Astrocyte (in vitro differentiated cells and primary cell): ENCODE measurements around the gene LRGUK. TPM values are rescaled to one million over a fixed set of nuclear protein-coding genes. Genes with fewer than 3 reads are reported as not detected.

Experiments
- DNase-seq: peaks from one replicate; pipeline ENCODE4 v3.0.0-alpha.2; 2010; ENCODE audit warnings: low read depth
- FAIRE-seq: peaks from 2 replicates; lab custom pipeline; 2011; peaks lifted over from hg19 to GRCh38; lab: Jason Lieb, UNC
- H2AFZ ChIP-seq: 2 replicates; pipeline ENCODE4 v1.6.0; 2012; ENCODE audit warnings: low read depth, low read length, inconsistent platforms
- H3K27ac ChIP-seq: 2 replicates; pipeline ENCODE4 v1.5.1; 2011; ENCODE audit warnings: low read depth, low read length, inconsistent platforms
- H3K27me3 ChIP-seq: 2 replicates; pipeline ENCODE4 v1.6.0; 2011; ENCODE audit warnings: low read length, inconsistent platforms; ENCODE audit not compliant: insufficient read depth
- H3K36me3 ChIP-seq: 2 replicates; pipeline ENCODE4 v1.5.1; 2011; ENCODE audit warnings: low read length, inconsistent platforms; ENCODE audit not compliant: insufficient read depth
- H3K4me1 ChIP-seq: 2 replicates; pipeline ENCODE4 v1.5.1; 2011; ENCODE audit warnings: low read length, inconsistent platforms; ENCODE audit not compliant: insufficient read depth
- H3K4me2 ChIP-seq: 2 replicates; pipeline ENCODE4 v1.6.0; 2012; ENCODE audit warnings: low read length, inconsistent platforms
- H3K4me3 ChIP-seq: 2 replicates; pipeline ENCODE4 v1.5.1; 2011; ENCODE audit warnings: low read depth, mild to moderate bottlenecking, low read length, inconsistent platforms; ENCODE audit not compliant: insufficient read depth
- H3K79me2 ChIP-seq: 2 replicates; pipeline ENCODE4 v1.6.0; 2012; ENCODE audit warnings: mild to moderate bottlenecking, low read length, inconsistent platforms; ENCODE audit not compliant: insufficient read depth
- H3K9ac ChIP-seq: 2 replicates; pipeline ENCODE4 v1.6.0; 2012; ENCODE audit warnings: mild to moderate bottlenecking, low read length, inconsistent platforms
- H3K9me3 ChIP-seq: 2 replicates; pipeline ENCODE4 v1.5.1; 2012; ENCODE audit warnings: low read depth, mild to moderate bottlenecking, low read length, inconsistent platforms; ENCODE audit not compliant: insufficient read depth
- H4K20me1 ChIP-seq: 2 replicates; pipeline ENCODE4 v1.6.0; 2012; ENCODE audit warnings: low read length, inconsistent platforms; ENCODE audit not compliant: insufficient read depth
- H3K27ac Mint-ChIP-seq: one replicate; pipeline ENCODE4 v1.8.0; 2021; ENCODE audit warnings: mild to moderate bottlenecking, mixed read lengths; ENCODE audit not compliant: unreplicated experiment
- H3K27me3 Mint-ChIP-seq: one replicate; pipeline ENCODE4 v1.8.0; 2021; ENCODE audit warnings: low read depth, mixed read lengths; ENCODE audit not compliant: unreplicated experiment
- H3K36me3 Mint-ChIP-seq: one replicate; pipeline ENCODE4 v1.8.0; 2021; ENCODE audit warnings: low read depth, mixed read lengths; ENCODE audit not compliant: unreplicated experiment
- H3K4me1 Mint-ChIP-seq: one replicate; pipeline ENCODE4 v1.8.0; 2021; ENCODE audit warnings: low read depth, mixed read lengths; ENCODE audit not compliant: unreplicated experiment
- H3K4me3 Mint-ChIP-seq: one replicate; pipeline ENCODE4 v1.8.0; 2021; ENCODE audit warnings: mild to moderate bottlenecking, moderate library complexity, mixed read lengths; ENCODE audit not compliant: unreplicated experiment
- H3K9me3 Mint-ChIP-seq: one replicate; pipeline ENCODE4 v1.8.0; 2021; ENCODE audit warnings: mild to moderate bottlenecking, mixed read lengths; ENCODE audit not compliant: unreplicated experiment
- EZH2 ChIP-seq: IDR thresholded peaks from 2 replicates; pipeline ENCODE4 v1.6.1; 2012; ENCODE audit warnings: mild to moderate bottlenecking, low read length, inconsistent platforms; ENCODE audit not compliant: insufficient read depth
- total RNA-seq: library from RNA; stranded (reverse); gene quantifications from 2 replicates; pipeline ENCODE4 v1.2.1, GENCODE V29; 2021
- TF ChIP-seq, protein P1 (sequence below): IDR thresholded peaks from 2 replicates; pipeline ENCODE4 v1.5.1; 2011; ENCODE audit warnings: low read depth, mild to moderate bottlenecking, inconsistent platforms, low read length, moderate library complexity; ENCODE audit not compliant: insufficient read depth

Gene LRGUK
- total RNA-seq, 1 donor from 2014 or later = 0.64 TPM

- FAIRE-seq (no peak), DNase-seq (no peak)
- Histone ChIP-seq H3K27ac (no peak overlapping the region), H3K4me1 (no peaks in the 10 kb centered on the region), H3K79me2 (no peaks in the 10 kb centered on the region), H3K27me3 (peaks cover 2% of the 10 kb centered on the region), H3K9ac (no peak overlapping the region), H3K36me3 (no peaks in the 10 kb centered on the region), H3K4me3 (no peak overlapping the region), H2AFZ (no peak overlapping the region), H3K9me3 (no peaks in the 10 kb centered on the region), H4K20me1 (no peaks in the 10 kb centered on the region), H3K4me2 (no peak overlapping the region)
- Mint-ChIP-seq H3K36me3 (no peaks in the 10 kb centered on the region), H3K4me3 (no peak overlapping the region), H3K27ac (peak overlapping the region; percentile 28), H3K27me3 (no peaks in the 10 kb centered on the region), H3K4me1 (peaks cover 14% of the 10 kb centered on the region), H3K9me3 (no peaks in the 10 kb centered on the region)
- TF ChIP-seq EZH2 = no peak
These were observed 26.5 kb downstream of the LRGUK start for GRCh38 chr7:134153493-134154136.

DNA sequence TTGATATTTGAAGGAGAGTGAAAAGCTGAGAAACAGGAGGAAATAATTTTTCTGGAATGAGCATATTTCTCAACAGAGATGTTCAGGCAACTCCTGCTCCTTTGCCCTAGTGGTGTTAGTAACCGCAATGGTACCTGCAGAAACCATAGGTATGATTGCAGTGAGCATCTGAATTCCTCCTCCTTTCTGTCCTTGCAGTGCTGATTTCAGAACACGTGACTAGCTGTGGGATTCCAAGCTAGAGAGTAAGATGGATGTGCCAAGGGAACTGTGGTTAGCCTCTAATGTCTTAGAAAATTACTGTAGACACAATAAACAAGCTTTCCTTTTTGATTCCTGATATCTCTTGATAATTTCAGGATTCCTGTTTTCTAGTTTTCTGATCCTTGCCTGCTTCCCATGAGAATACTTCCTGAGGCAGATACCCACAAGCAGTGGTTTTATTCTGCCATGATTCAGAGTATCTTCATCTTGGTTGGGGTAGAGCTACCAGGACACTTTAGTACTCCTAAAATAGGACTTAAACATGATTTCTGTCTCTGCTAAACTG is 27.5 kb downstream of the LRGUK start:
- no peak overlapping the region for H3K9ac ChIP-seq
- H3K27ac ChIP-seq = no peak overlapping the region
- no peak overlapping the region for H3K4me2 ChIP-seq
- no peaks in the 10 kb centered on the region for H3K4me1 ChIP-seq
- TF ChIP-seq, protein P1, sequence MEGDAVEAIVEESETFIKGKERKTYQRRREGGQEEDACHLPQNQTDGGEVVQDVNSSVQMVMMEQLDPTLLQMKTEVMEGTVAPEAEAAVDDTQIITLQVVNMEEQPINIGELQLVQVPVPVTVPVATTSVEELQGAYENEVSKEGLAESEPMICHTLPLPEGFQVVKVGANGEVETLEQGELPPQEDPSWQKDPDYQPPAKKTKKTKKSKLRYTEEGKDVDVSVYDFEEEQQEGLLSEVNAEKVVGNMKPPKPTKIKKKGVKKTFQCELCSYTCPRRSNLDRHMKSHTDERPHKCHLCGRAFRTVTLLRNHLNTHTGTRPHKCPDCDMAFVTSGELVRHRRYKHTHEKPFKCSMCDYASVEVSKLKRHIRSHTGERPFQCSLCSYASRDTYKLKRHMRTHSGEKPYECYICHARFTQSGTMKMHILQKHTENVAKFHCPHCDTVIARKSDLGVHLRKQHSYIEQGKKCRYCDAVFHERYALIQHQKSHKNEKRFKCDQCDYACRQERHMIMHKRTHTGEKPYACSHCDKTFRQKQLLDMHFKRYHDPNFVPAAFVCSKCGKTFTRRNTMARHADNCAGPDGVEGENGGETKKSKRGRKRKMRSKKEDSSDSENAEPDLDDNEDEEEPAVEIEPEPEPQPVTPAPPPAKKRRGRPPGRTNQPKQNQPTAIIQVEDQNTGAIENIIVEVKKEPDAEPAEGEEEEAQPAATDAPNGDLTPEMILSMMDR = no peak
- no peak for TF ChIP-seq EZH2
- Mint-ChIP-seq H3K4me1 (peaks cover 14% of the 10 kb centered on the region), H3K36me3 (no peaks in the 10 kb centered on the region), H3K4me3 (no peak overlapping the region), H3K9me3 (no peaks in the 10 kb centered on the region), H3K27ac (no peak overlapping the region), H3K27me3 (no peaks in the 10 kb centered on the region)
- H3K79me2 ChIP-seq = no peaks in the 10 kb centered on the region
- peaks cover 2% of the 10 kb centered on the region for H3K27me3 ChIP-seq
- no peak overlapping the region for H2AFZ ChIP-seq
- H3K9me3 ChIP-seq = no peaks in the 10 kb centered on the region
- H3K36me3 ChIP-seq = no peaks in the 10 kb centered on the region
- no peak overlapping the region for H3K4me3 ChIP-seq
- no peaks in the 10 kb centered on the region for H4K20me1 ChIP-seq
- DNase-seq = peak; percentile 12
- FAIRE-seq = no peak

GRCh38 chr7:134155206-134155605 is 28.1 kb downstream of the LRGUK start:
- Histone ChIP-seq H3K79me2 (no peaks in the 10 kb centered on the region), H3K27me3 (peaks cover 2% of the 10 kb centered on the region), H3K4me2 (no peak overlapping the region), H3K9ac (no peak overlapping the region), H2AFZ (no peak overlapping the region), H4K20me1 (no peaks in the 10 kb centered on the region), H3K36me3 (no peaks in the 10 kb centered on the region), H3K4me1 (no peaks in the 10 kb centered on the region), H3K9me3 (no peaks in the 10 kb centered on the region), H3K27ac (no peak overlapping the region), H3K4me3 (no peak overlapping the region)
- H3K4me1 Mint-ChIP-seq = peaks cover 14% of the 10 kb centered on the region
- H3K9me3 Mint-ChIP-seq = no peaks in the 10 kb centered on the region
- no peak for TF ChIP-seq EZH2
- TF ChIP-seq, protein P1 = no peak
- H3K36me3 Mint-ChIP-seq = no peaks in the 10 kb centered on the region
- FAIRE-seq = no peak
- no peak overlapping the region for H3K27ac Mint-ChIP-seq
- no peak overlapping the region for H3K4me3 Mint-ChIP-seq
- no peaks in the 10 kb centered on the region for H3K27me3 Mint-ChIP-seq
- no peak for DNase-seq
